ENCODE results near the gene RRN3. TPM values are rescaled to one million over a fixed set of nuclear protein-coding genes. Genes with fewer than 3 reads are reported as not detected.
A peak's percentile ranks its signal among the peaks of the same experiment; 100 is the strongest.
"Not testable (repeated sequence)": the region's sequence is repeated elsewhere in the genome, so short reads cannot be mapped to it uniquely, and the experiment has no call there.

Gene RRN3
- total RNA-seq, 2 donors from 2014 or later: 42.6 to 61.6 TPM

DNA sequence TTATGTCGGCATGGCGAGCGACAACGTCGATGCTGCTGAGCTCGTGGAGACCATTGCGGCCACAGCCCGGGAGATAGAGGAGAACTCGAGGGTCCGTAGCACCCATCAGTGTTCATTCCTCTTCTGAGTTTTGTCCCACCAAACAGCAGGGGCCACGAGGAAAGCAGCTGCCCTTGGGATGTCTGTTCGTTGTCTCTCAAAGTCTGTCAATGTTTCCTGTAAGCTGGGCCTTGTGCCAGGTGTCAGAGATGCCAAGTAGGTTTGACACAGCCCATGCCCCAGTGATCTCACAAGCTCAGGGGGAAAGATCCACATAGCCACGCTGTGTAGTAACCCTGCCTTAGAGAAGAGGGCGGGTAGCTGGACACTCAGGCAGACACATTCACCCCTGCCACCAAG lies 60.8 kb downstream of the RRN3 start:
- no peaks in the 10 kb centered on the region for H3K9me3 Mint-ChIP-seq
- no peak overlapping the region for H3K27ac Mint-ChIP-seq
- ATAC-seq (no peak), DNase-seq (ENCODE audit: low spot score) (no peak)
- H3K4me1 Mint-ChIP-seq (ENCODE audit: low read depth in 2 of 2): peaks cover 14 to 15% of the 10 kb centered on the region in 2 donors
- H3K27me3 Mint-ChIP-seq: no peaks in the 10 kb centered on the region
- H3K4me3 Mint-ChIP-seq: no peak overlapping the region
- peaks cover 9% of the 10 kb centered on the region for H3K36me3 Mint-ChIP-seq

GRCh38 chr16:15032547-15033308 lies 61.3 kb downstream of the RRN3 start:
- DNase-seq (ENCODE audit: low spot score) (no peak), ATAC-seq (no peak)
- no peaks in the 10 kb centered on the region for H3K27me3 Mint-ChIP-seq
- peak overlapping the region in 1 of 2 donors; percentile 31 for H3K27ac Mint-ChIP-seq
- H3K9me3 Mint-ChIP-seq: no peaks in the 10 kb centered on the region
- peaks cover 14 to 19% of the 10 kb centered on the region in 2 donors for H3K4me1 Mint-ChIP-seq (ENCODE audit: low read depth in 2 of 2)
- no peak overlapping the region for H3K4me3 Mint-ChIP-seq
- peaks cover 14% of the 10 kb centered on the region for H3K36me3 Mint-ChIP-seq

GRCh38 chr16:15031586-15031985 lies 62.5 kb downstream of the RRN3 start:
- ATAC-seq (no peak), DNase-seq (ENCODE audit: low spot score) (no peak)
- H3K4me3 Mint-ChIP-seq: peak overlapping the region; percentile 47
- H3K27me3 Mint-ChIP-seq: no peaks in the 10 kb centered on the region
- peaks cover 14% of the 10 kb centered on the region for H3K36me3 Mint-ChIP-seq
- peaks cover 14 to 19% of the 10 kb centered on the region in 2 donors for H3K4me1 Mint-ChIP-seq (ENCODE audit: low read depth in 2 of 2)
- no peaks in the 10 kb centered on the region for H3K9me3 Mint-ChIP-seq
- peak overlapping the region; percentile 79 to 82 for H3K27ac Mint-ChIP-seq

- Mint-ChIP-seq H3K27me3 (no peaks in the 10 kb centered on the region), H3K27ac (peak overlapping the region; percentile 79 to 82), H3K4me3 (peak overlapping the region; percentile 47), H3K36me3 (peaks cover 14% of the 10 kb centered on the region), H3K9me3 (no peaks in the 10 kb centered on the region), H3K4me1 (ENCODE audit: low read depth in 2 of 2) (peaks cover 14 to 19% of the 10 kb centered on the region in 2 donors)
- DNase-seq (ENCODE audit: low spot score) (no peak), ATAC-seq (peak; percentile 70 to 75)
These were observed 62.9 kb downstream of the RRN3 start for GRCh38 chr16:15031179-15031578.

- ATAC-seq; H3K9me3 Mint-ChIP-seq; H3K4me3 Mint-ChIP-seq; DNase-seq (ENCODE audit: low spot score); H3K27ac Mint-ChIP-seq; H3K27me3 Mint-ChIP-seq: not testable (repeated sequence)
- Mint-ChIP-seq H3K36me3 (peaks cover 21% of the 10 kb centered on the region), H3K4me1 (ENCODE audit: low read depth in 2 of 2) (peaks cover 14 to 23% of the 10 kb centered on the region in 2 donors)
These were observed 64.3 kb downstream of the RRN3 start for GRCh38 chr16:15029749-15030148.

DNA sequence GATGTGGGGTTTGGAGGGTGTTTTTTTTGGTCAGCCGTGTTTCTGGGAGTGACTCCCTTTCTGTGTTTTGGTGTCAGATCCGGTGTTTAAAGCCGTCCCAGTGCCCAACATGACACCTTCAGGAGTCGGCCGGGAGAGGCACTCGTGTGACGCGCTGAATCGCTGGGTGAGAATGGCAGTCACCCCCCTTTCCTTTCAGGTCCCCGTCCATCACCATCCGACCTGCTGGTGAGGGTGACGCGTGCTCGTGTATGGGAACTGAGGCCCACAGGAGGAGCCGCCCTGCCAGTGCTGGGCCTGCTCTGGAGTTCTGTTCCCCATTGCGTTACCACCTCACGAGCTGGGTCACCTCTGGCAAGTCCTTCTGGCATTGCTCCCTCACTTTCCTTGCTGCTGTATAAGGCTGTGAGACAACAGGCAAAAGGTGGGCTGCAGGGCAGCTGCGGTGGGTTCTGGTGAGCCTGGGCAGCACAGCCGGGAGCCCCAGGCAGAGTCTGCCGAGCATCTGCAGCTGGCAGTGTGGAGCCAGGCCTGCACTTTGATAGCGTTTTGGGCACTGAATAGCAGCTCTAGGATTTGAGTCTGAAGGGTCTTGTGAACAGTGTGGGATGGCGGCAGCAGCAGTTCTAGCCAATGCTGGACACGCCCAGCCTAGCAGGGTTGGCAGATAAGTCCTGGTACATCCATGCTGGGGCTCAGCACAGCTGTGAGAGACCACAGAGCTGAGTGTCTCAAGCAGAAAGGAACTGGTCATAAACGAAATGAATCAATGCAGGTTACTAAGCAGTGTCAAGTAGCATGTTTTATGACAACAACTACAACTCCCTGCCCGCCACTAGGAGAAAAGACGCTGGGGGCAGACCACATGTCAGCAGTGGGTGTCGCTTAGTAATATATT lies 65.0 kb downstream of the RRN3 start:
- H3K27ac Mint-ChIP-seq; DNase-seq (ENCODE audit: low spot score): not testable (repeated sequence)

DNA sequence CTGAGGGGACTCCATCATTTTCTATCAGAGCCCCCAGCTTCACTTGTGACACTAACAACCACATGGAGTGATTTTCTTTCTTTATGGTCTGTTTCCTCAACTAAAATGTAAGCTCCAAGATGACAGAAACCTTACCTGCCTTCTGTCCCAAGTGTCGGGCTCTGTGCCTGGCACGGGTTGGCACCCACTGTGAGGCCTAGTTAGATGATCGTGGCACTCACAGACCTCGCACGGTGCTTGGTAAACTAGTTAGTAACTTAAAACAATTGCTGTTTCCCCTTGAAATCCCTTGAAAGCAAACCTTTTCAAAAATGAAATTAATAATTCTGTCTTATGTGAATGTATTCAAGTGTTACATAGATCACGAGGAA lies 65.7 kb downstream of the RRN3 start:
- H3K36me3 Mint-ChIP-seq: peaks cover 22% of the 10 kb centered on the region
- not testable (repeated sequence) for DNase-seq (ENCODE audit: low spot score); H3K9me3 Mint-ChIP-seq; H3K27me3 Mint-ChIP-seq; ATAC-seq; H3K4me3 Mint-ChIP-seq
- H3K4me1 Mint-ChIP-seq (ENCODE audit: low read depth in 2 of 2): peaks cover 14 to 23% of the 10 kb centered on the region in 2 donors
- peak overlapping the region in 1 of 2 donors; percentile 38 for H3K27ac Mint-ChIP-seq

More for the DNA sequence above, 65.0 kb downstream of the RRN3 start:
- peak in 1 of 2 donors; percentile 25 for ATAC-seq
- H3K4me3 Mint-ChIP-seq, H3K27me3 Mint-ChIP-seq, H3K9me3 Mint-ChIP-seq: not testable (repeated sequence)
- Mint-ChIP-seq H3K36me3 (peaks cover 22% of the 10 kb centered on the region), H3K4me1 (ENCODE audit: low read depth in 2 of 2) (peaks cover 14 to 23% of the 10 kb centered on the region in 2 donors)

DNA sequence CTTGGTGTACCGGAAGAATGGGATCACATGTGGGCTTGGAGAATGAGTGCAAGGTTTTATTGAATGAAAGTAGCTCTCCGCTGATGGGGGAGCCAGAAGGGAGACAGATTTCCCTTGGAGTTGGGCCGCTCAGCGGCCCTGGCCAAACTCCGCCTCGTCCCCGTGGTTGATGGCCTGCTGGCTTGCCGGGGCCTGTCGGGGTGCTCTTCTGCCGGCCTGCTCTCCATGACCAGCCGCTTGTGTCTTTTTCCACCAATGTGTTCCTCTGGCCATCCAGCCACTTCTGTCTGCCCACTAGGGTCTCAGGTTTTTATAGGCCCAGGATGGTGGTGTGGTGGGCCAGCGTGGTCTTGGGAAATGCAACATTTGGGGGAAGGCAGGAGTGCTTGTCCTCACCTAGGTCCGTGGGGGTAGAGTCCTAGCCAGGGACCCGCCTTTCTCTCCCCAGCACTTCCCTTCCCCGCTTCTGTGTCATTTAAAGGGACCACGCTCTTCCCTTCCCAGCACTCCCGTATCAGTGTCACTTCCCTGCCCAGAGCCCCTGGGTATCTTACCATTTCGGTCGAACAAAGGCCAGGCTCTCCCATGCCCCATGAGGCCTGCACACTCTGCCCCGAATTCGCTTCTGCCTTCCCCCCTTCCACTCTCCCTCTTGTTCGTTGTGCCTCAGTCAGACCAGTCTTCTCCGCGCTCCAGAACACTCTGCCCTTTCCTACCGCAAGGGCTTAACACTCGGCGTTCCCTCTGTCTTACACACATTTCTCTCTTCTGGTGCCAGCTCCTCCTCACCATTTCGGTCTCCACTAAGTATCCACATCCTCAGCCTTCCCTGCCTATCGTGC lies 66.3 kb downstream of the RRN3 start:
- Mint-ChIP-seq H3K36me3 (peaks cover 22% of the 10 kb centered on the region), H3K27ac (peak overlapping the region in 1 of 2 donors; percentile 38), H3K4me1 (ENCODE audit: low read depth in 2 of 2) (peaks cover 14 to 23% of the 10 kb centered on the region in 2 donors)

DNA sequence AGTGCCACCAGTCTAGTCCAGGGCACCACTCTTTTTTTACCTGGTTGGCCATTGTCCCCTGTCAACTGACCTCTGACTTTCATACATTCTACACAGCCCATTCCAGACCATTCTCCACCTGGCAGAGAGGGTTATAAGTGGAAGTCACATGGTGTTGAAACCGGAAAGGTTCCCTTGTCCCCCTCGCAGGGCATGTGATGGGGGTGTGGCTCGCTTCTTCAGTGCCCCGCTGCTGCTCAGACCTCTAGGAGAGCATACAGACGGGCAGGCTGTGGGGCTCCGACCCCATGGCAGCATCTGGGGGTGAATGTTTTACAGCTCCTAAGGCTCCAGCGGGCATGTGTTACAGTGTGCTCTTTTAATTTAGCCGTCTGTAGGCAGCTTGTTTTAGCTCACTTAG lies 67.0 kb downstream of the RRN3 start:
- H3K9me3 Mint-ChIP-seq; DNase-seq (ENCODE audit: low spot score); H3K27ac Mint-ChIP-seq; H3K4me3 Mint-ChIP-seq; ATAC-seq; H3K27me3 Mint-ChIP-seq: not testable (repeated sequence)
- Mint-ChIP-seq H3K36me3 (peaks cover 22% of the 10 kb centered on the region), H3K4me1 (ENCODE audit: low read depth in 2 of 2) (peaks cover 14 to 24% of the 10 kb centered on the region in 2 donors)

More for the DNA sequence above, 66.3 kb downstream of the RRN3 start:
- not testable (repeated sequence) for H3K4me3 Mint-ChIP-seq; H3K9me3 Mint-ChIP-seq; ATAC-seq; H3K27me3 Mint-ChIP-seq; DNase-seq (ENCODE audit: low spot score)

DNA sequence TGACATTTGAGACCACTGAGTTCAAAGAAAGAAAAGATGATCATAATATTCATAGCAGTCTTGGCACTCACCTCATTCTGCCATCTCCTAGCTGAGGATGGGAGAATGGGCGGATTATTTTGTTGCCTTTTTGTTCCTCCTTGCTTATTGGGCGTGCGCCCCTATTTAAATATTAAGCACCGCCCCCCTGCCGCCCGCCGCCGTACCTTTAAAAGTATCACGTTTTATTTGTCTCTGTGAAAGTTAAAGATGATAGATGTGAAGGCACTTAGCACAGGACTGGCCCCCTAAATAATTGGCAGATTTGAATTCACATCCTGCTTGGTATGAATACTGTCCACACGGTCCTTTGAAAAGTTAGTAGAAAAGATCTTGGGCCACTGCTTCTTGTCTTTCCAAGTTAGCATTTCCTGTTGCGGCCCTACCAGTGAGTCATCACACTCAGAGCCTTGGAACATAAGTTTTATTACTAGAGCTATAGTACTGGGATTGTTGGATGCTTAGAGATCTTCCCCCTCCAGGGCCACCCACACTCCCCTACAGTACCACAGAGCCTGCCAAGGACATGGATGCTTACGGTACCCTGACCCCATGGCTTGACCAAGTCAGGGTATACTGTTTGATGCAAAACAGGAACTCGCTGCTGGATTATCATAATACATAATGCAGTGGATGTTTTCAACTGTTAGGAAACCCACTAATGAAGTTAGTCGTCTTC lies 68.7 kb downstream of the RRN3 start:
- Mint-ChIP-seq H3K4me1 (ENCODE audit: low read depth in 2 of 2) (peaks cover 0 to 11% of the 10 kb centered on the region in 2 donors), H3K36me3 (peaks cover 14% of the 10 kb centered on the region), H3K27ac (peak overlapping the region in 1 of 2 donors; percentile 41)
- not testable (repeated sequence) for DNase-seq (ENCODE audit: low spot score); H3K9me3 Mint-ChIP-seq; H3K27me3 Mint-ChIP-seq; H3K4me3 Mint-ChIP-seq; ATAC-seq

GRCh38 chr16:15024858-15025199 lies 69.2 kb downstream of the RRN3 start:
- ATAC-seq; DNase-seq (ENCODE audit: low spot score); H3K9me3 Mint-ChIP-seq; H3K4me3 Mint-ChIP-seq; H3K27me3 Mint-ChIP-seq: not testable (repeated sequence)
- peaks cover 14% of the 10 kb centered on the region for H3K36me3 Mint-ChIP-seq
- H3K4me1 Mint-ChIP-seq (ENCODE audit: low read depth in 2 of 2): peaks cover 0 to 11% of the 10 kb centered on the region in 2 donors
- H3K27ac Mint-ChIP-seq: peak overlapping the region in 1 of 2 donors; percentile 41

GRCh38 chr16:15023381-15024077 lies 70.5 kb downstream of the RRN3 start:
- Mint-ChIP-seq H3K36me3 (peaks cover 22% of the 10 kb centered on the region), H3K4me1 (ENCODE audit: low read depth in 2 of 2) (peaks cover 4 to 11% of the 10 kb centered on the region in 2 donors), H3K27ac (peak overlapping the region in 1 of 2 donors; percentile 20)
- not testable (repeated sequence) for ATAC-seq; DNase-seq (ENCODE audit: low spot score); H3K4me3 Mint-ChIP-seq; H3K9me3 Mint-ChIP-seq; H3K27me3 Mint-ChIP-seq

All from natural killer cell treated with Interleukin-12 subunit alpha and Interleukin-12 subunit beta and Interleukin-15 and Interleukin-18, amount 100 ng/mL, for 72 hours (primary cell).